ENCODE data around the gene UTS2B.

The UTS2B gene

GRCh38 chr3:191321019-191321767 lies 9.1 kb downstream of the UTS2B start:
- no peak for DNase-seq (ENCODE audit: low read depth)

GRCh38 chr3:191320316-191320715 lies 10.0 kb downstream of the UTS2B start:
- DNase-seq (ENCODE audit: low read depth) = no peak

GRCh38 chr3:191316876-191317603 lies 13.3 kb downstream of the UTS2B start:
- DNase-seq (ENCODE audit: low read depth) = no peak

- DNase-seq (ENCODE audit: low read depth) = no peak
These were observed 16.1 kb downstream of the UTS2B start for GRCh38 chr3:191314109-191314728.

- no peak for DNase-seq (ENCODE audit: low read depth)
These were observed 17.0 kb downstream of the UTS2B start for GRCh38 chr3:191313296-191313695.

GRCh38 chr3:191307341-191307740 lies 23.0 kb downstream of the UTS2B start:
- no peak for DNase-seq (ENCODE audit: low read depth)

GRCh38 chr3:191306428-191306827 lies 23.9 kb downstream of the UTS2B start:
- no peak for DNase-seq (ENCODE audit: low read depth)

- no peak for DNase-seq (ENCODE audit: low read depth)
These were observed 26.7 kb downstream of the UTS2B start for GRCh38 chr3:191303596-191303995.

- DNase-seq (ENCODE audit: low read depth) = no peak
These were observed 27.9 kb downstream of the UTS2B start for GRCh38 chr3:191302451-191302850.

GRCh38 chr3:191301782-191302411 lies 28.4 kb downstream of the UTS2B start:
- DNase-seq (ENCODE audit: low read depth) = no peak

GRCh38 chr3:191301017-191301416 lies 29.3 kb downstream of the UTS2B start:
- DNase-seq (ENCODE audit: low read depth) = no peak

- DNase-seq (ENCODE audit: low read depth) = no peak
These were observed 29.9 kb downstream of the UTS2B start for GRCh38 chr3:191300422-191300821.

GRCh38 chr3:191298846-191299245 lies 31.5 kb downstream of the UTS2B start:
- DNase-seq (ENCODE audit: low read depth) = no peak

- DNase-seq (ENCODE audit: low read depth) = no peak
These were observed 34.2 kb downstream of the UTS2B start for GRCh38 chr3:191296041-191296541.

- DNase-seq (ENCODE audit: low read depth) = no peak
These were observed 36.0 kb downstream of the UTS2B start for GRCh38 chr3:191294291-191294690.

GRCh38 chr3:191292243-191293015 lies 37.9 kb downstream of the UTS2B start:
- DNase-seq (ENCODE audit: low read depth) = no peak

GRCh38 chr3:191290311-191291025 lies 39.9 kb downstream of the UTS2B start:
- DNase-seq (ENCODE audit: low read depth) = no peak

- DNase-seq (ENCODE audit: low read depth) = no peak
These were observed 46.9 kb downstream of the UTS2B start for GRCh38 chr3:191283400-191283799.

- no peak for DNase-seq (ENCODE audit: low read depth)
These were observed 47.8 kb downstream of the UTS2B start for GRCh38 chr3:191282251-191283185.

GRCh38 chr3:191280882-191281281 lies 49.4 kb downstream of the UTS2B start:
- DNase-seq (ENCODE audit: low read depth) = no peak

Data from HS-27A (cell line).